IMR-90 (cell line): ENCODE measurements around the gene ABCA2. TPM values are rescaled to one million over a fixed set of nuclear protein-coding genes. Genes with fewer than 3 reads are reported as not detected.

Source experiments
- polyA plus RNA-seq, 3 experiments: library from polyadenylated mRNA; depleted of rRNA; stranded (reverse); fragments of >200 nt; gene quantifications; 2 replicates each; pipeline ENCODE4 v1.2.3, GENCODE V29; 2012; ENCODE audit warnings: low replicate concordance in 1 of 3
- total RNA-seq: library from RNA; depleted of rRNA; stranded (reverse); fragments of >200 nt; gene quantifications from 2 replicates; pipeline ENCODE4 v1.2.3, GENCODE V29; 2012
- TF ChIP-seq, protein P1 (sequence below): conservative IDR thresholded peaks from 2 replicates; pipeline ENCODE4 v1.5.1; 2012; ENCODE audit warnings: mild to moderate bottlenecking, low read depth, low read length, improper control_type of control experiment
- TF ChIP-seq, protein P2 (sequence below): fragments of 150-350 bp; IDR thresholded peaks from 2 replicates; pipeline ENCODE4 v1.6.1; 2016; ENCODE audit warnings: low read depth, mild to moderate bottlenecking, low read length, moderate library complexity, borderline replicate concordance

ABCA2 gene
- total and polyA plus RNA-seq, 2 of the 4 experiments (the other 2 are of a cell fraction) = 3.8 to 46.0 TPM

DNA sequence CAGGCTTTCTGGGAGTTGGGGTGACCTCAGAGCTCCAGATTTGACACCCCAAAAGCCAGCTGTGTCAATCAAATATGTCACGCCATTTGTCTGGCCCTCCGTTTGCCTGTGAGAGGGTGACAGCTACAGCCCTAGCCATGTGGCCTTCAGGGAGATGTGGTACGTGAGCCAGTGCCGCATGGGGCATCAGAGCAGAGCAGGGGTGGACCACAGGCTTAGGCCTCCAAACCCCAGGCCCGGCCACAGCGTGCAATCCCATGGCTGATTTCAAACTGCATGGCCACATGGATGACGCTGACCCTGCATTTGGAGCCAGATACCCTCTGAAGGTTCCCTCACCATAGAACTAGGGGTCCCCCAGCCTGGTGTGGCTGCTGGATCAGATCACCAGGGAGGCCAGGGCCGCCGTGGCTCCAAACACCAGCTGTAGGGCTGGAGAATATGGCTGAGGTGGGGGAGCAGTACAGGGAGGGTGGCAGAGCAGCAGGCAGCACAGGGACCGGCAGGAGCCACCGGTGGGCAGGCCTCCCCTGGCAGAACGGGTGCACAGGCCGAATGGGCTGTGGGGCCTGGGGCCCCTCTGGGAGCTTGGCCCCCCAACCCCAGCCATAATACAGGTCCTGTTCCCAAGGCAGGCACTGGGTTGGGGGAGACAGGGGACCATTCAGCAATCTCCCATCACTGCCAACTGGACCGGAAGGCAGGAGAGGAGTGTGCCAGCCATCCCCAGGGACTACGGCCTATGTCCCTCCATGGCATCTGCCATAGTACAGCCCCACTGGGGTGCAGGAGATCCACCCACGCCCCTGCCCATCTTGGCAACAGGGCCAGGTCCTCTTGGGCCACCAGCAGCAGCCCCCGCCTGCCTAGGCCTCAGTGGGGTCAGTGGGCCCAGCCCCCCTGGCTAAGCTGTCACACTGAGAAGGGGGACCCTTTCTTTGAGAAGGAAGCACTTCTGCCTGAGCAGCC is 40.8 kb upstream of the ABCA2 start (continued):
- TF ChIP-seq, protein P1, sequence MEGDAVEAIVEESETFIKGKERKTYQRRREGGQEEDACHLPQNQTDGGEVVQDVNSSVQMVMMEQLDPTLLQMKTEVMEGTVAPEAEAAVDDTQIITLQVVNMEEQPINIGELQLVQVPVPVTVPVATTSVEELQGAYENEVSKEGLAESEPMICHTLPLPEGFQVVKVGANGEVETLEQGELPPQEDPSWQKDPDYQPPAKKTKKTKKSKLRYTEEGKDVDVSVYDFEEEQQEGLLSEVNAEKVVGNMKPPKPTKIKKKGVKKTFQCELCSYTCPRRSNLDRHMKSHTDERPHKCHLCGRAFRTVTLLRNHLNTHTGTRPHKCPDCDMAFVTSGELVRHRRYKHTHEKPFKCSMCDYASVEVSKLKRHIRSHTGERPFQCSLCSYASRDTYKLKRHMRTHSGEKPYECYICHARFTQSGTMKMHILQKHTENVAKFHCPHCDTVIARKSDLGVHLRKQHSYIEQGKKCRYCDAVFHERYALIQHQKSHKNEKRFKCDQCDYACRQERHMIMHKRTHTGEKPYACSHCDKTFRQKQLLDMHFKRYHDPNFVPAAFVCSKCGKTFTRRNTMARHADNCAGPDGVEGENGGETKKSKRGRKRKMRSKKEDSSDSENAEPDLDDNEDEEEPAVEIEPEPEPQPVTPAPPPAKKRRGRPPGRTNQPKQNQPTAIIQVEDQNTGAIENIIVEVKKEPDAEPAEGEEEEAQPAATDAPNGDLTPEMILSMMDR = no peak
- TF ChIP-seq, protein P2, sequence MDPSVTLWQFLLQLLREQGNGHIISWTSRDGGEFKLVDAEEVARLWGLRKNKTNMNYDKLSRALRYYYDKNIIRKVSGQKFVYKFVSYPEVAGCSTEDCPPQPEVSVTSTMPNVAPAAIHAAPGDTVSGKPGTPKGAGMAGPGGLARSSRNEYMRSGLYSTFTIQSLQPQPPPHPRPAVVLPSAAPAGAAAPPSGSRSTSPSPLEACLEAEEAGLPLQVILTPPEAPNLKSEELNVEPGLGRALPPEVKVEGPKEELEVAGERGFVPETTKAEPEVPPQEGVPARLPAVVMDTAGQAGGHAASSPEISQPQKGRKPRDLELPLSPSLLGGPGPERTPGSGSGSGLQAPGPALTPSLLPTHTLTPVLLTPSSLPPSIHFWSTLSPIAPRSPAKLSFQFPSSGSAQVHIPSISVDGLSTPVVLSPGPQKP = no peak
